HuH-7 (cell line): ENCODE measurements around the gene SDK2.
"Not testable (repeated sequence)": the region's sequence is repeated elsewhere in the genome, so short reads cannot be mapped to it uniquely, and the experiment has no call there.

ENCODE experiments used
- DNase-seq: peaks from one replicate; pipeline ENCODE4 v3.0.0; 2011; ENCODE audit warnings: low spot score

Gene SDK2

DNA sequence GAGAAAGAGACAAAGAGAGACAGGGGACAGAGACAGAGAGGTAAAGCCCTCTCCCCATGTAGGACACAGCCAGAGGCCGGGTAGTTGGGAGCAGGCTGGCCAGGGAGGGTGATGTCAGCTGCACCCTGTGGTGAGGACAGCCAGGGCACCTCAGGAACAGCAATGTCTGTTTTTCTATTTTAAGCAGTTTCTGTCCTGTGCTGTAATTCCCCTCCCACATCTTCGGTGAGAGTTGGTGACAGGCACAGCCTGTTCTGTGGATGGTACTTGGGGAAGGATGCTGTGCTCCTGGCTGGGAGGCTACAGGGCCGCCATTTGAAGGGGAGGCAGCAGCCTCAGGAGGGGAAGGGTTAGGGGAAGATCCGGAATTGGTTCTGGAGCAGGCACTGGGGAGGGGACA, 163.5 kb downstream of the SDK2 start:
- no peak for DNase-seq

DNA sequence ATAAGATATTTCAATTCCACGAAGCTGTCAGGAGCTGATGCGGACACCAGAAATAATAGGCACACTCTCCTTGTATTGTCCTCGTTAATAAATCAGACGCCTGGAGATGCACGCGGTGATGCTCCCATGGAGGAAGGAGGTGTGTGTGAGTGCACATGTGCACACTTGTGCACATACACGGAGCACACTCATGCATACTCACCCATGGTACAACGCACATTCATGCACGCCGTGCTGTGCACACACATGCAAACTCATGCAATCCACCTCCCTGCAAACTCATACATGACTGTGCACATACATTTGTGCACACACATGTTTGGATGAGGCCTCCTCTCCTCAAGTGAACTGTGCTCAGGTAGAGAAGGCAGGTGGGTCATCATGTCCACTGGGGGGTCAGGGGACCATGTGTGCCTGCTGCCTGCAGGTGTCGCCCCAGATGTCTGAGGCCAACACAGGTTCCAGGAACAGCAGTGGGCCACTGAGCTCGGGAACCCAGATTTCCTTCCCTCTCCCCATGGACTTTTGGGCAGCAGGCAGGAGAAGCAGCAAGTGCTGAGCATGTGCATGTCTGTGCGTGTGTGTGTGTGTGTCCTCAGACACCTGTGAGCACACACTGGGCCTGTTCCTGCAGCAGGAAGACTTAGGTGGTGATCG, 165.3 kb downstream of the SDK2 start:
- peak; percentile 56 for DNase-seq

DNA sequence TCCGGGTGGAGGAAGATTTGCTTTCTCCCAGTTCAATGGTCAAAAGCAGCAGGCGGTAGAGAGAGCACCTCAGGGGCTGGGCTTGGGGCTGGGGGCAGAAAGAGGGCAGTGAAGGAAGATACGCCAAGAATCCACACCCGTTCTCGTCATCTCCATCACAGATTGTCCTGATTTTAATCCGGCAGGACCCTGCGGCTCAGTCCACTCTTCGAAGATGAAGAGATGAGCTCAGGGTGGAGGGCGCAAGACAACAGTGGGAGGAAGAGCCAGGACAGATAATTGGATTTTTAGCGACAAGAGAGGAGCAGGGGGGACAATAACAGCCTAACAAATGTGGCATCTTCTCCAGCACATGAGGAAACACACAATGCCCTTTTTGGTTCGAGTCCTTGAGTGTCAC, 165.9 kb downstream of the SDK2 start:
- no peak for DNase-seq

DNA sequence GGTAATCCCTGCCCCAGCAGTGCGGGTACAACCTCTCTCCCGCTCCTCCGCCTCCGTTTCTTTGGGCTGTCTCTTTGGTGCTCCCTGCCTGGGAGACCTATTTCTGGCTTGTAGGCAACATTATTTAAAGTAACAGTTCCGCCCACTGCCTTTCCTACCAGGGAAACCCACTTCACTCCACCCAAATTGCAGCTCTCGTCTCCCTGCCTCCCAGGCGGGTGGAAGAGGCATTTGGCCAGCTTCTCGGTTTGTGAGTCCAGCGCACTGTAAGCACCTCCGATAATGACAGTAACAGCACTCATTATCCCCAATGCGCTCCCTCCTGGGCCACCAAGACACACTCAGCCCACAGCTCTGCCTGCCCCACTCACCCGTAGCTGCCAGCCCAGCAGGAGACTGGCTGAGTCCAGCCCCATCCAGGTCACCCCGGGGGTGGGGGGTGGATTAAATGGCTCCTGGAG, 167.3 kb downstream of the SDK2 start:
- no peak for DNase-seq

DNA sequence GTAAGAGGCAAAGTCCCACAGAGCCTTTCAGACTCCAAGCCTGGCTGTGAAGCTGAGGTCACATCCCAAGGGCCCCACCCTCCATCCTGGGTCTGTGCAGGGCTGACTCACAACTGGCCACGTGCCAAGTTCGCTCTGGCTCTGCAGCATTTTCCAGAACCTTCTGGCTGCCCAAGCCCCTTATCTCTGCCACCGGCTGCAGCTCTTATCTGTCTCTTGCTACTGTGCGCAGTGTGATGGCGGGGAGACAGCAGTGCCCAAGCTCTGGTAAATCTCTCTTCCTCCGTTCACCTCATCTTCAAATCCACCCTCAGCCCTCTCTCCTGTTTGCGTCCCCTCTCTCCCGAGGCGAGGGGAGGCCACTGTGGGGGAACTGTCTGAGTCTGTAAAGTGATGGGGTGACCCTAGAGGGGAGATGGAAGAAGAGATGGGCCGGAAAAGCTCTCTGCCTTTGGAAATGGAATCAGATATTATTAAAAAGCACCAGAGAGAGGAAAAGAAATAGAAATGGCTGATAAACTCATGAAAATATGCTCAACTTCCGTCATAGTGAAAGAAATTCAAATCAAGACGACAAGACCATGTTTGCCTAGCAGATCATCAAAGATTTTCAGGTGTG, 169.8 kb downstream of the SDK2 start:
- DNase-seq, result no peak

DNA sequence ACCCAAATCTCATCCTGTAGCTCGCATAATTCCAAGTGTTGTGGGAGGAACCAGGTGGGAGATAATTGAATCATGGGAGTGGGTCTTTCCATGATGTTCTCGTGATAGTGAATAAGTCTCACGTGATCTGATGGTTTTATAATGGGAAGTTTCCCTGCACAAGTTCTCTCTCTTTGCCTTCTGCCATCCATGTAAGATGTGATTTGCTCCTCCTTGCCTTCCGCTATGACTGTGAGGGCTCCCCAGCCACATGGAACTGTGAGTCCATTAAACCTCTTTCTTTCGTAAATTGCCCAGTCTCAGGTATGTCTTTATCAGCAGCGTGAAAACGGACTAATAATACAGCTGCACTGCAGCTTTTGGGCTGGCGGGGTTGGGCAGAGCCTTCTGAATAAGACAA, 171.5 kb downstream of the SDK2 start:
- not testable (repeated sequence) for DNase-seq

DNA sequence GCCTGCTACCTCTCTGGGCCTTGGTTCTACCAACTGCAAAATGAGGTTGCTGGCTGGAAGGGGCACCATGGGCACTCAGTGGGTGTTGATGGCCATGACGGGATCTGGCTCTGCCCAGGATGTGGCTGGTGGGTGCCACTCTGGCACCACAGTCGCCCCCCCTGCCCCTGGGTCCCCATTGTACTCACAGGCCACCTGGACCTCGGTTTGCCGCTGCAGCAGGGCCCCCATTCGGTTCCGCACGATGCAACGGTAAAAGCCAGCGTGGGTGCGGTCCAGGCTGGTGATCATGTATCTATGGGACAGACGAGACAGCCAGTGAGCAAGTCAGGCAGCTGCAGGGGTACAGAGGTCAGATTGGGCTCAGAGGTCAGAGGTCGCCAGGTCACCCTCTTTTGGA, 172.3 kb downstream of the SDK2 start:
- no peak for DNase-seq

DNA sequence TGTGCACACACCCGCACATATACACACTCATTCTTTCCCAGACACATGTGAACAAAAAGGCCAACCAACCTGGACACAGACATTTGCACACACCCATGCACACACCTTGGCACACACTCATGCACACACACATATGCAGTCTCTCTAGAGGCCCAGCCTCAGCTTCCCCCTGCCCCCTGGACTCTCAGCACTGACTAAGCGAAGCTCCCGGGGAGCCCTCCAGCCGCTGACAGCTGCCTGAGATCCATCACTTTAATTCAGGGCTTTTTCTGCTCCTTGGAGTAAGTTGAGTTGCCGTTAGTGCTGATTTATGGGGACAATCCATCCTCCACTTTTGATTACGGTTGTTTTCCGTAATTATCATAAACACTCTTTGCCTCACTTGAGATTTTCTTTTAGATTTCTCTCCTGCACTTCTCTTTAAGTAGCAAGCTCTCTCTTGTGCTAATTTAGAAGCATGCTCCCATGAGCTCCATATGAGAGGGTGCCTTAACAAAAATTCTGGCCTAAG, 173.9 kb downstream of the SDK2 start:
- no peak for DNase-seq

DNA sequence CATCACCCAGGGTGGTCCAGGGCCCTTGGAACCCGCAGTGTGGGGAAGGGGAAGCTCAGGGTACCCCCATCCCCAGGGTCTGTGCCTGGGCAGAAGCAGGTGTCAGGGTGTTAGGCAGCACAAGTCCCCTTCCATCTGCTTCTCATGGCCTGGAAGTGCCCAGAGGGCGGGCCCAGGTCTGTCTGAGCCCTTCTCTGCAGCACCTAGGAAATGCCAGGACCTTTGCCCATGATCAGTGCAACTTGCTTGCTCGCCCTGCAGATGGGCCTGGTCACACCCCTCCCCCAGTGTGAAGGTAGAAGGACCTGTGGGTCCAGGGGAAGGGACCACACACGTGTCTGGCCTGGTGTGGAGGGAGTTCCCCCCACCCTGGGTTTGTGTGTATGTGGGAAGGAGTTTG, 174.9 kb downstream of the SDK2 start:
- DNase-seq, result no peak

DNA sequence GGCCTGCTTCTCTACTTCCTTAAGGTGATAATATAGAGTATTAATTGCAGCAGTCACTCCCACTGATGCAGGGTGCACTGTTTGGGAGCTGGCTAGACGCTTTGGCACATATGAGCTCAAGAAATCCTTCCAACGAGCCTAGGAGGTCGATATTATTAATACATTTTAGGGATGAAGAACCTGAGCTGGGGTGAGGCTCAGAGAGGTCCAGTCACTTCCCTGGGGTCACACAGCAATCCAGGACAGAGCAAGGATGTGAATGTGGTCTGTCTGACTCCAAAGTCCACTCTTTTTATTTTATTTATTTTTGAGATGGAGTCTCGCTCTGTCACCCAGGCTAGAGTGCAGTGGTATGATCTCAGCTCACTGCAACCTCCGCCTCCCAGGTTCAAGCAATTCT, 176.0 kb downstream of the SDK2 start:
- no peak for DNase-seq

DNA sequence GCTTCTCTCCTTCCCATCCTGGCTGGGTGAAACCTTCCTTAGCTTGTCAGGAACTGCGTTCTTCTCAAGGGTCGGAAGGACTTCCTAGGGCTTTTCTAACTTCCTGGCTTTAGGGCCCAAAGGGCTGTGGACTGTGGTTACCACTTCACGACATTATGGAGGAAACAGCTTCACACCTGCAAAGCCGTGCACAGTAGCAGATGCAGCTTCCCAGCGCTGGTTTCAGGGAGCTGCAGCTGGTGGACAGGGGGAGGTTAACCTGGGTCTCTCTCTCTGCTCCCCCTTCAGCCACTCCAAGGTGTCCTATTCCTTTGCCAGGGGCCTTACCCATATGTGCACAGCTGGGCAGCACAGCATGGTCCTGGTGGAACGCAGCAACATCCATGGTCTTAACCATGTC, 176.6 kb downstream of the SDK2 start:
- DNase-seq, result no peak

DNA sequence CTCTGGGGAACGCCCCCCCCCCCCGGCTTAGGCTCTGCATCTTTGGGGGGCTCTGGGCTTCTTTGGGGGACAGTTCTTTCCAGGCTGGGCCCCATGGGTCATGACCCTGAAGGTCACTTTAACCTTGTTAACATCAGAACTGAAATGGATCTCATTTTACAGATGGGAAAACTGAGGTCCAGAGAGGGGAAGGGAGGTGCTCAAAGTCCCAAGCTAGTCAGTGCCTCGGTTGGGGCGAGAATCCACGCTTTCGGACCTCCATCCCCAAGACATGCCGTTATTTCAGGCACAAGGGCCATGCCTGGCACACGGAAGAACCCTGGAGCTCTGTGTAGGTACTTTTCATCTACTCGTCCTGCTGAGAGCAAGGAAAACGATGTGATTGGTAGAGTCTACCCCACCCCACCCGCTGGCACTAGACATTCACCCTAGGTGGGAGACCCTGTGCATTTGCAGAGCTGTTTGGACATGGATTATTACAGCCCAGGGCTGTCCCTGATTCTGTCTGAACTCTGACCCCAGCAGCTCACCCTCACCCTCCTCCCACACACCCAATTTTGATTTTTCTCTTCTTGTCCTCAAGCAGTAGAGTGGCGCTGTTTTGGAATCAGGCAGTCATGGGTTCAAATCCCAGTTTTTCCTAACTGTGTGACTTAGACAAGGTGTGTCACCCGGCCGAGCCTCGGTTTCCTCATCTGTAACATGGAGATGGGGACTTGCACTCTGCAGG, 177.4 kb downstream of the SDK2 start:
- no peak for DNase-seq

DNA sequence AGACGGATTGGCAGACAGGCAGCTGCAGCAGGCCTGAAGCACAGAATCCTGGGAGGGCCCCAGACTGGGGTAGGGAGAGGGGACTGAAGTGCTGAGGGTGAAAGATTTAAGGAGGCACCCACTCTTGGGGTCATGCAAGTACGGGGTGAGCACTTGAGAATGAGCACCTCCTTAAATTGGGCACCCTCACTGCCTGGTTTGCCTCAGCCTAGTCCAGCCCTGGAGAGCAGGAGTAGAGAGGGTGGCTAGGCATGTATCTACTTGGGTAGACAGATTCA, 178.4 kb downstream of the SDK2 start:
- DNase-seq, result no peak

DNA sequence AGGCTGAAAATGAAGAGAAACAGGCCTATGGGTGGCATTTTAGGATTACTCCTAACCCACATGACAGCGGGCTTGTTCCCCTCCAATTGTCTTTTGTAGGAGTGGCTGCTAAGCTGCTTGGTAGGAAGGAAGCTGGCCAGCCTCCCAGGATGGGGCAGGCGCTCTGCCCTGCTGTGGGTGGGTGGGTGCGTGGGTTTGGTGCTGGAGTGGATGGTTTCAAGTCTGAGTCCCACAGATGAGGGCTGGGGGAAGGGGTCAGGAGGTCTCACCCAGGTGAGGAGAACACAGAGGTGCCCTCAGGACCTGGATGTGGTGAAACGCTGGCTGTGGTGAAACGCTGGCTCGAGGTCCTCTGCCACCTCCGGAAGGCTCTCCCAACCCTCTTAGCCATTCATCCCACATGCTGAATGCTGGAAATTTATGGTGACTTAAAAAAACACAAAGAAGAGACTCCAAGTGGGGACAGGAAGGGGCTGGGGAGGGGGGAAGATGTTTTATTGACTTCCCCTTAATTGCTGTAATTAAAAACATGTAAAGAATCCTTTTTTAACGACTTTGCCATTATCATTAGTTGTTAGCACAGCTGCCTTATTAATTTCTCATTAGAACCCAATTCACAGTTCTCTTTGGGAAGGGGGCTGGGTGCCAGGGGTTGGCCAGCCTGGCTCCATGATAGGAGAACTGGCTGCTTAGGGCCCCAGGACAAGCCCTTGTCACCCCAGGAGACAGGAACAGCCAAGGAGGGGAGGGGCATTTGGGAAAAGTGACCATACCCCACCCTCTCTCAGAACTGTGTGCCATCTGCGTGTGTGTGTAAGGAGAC, 178.9 kb downstream of the SDK2 start:
- DNase-seq, result no peak

DNA sequence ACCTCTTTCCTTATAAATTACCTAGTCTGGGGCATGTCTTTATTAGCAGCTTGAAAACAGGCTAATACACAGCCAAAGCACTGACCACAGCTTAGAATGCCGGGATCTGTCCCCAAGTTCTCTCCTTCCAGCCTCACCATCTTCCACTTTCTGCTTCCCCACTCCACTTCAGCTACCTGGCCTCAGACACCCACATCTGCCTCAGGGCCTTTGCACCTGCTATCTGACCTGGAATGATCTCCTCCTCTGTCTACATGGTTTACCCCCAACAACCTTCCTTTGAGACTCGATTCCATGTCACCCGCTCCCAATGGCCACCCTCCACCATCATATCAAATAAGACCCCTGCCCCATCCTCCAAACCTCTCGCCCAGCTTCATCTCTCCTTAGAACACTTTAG, 179.8 kb downstream of the SDK2 start:
- DNase-seq, result no peak

DNA sequence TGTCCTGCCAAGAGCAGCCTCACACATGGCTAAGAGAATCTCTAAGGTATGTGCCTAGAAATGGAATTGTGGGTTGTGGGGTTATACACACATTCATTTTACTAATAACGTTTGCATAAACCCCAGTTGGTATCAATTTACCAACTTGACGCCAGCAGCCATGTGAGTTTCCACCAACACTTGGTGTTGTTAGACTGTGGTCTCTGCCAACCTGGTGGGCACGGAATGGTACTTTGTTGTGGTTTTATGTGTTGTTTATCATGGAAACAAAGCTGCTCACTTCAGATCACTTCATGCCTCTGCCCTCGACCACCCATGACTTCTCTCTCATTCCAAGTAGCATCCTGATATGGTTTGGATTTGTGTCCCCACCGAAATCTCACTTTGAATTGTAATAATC, 180.4 kb downstream of the SDK2 start:
- no peak for DNase-seq

DNA sequence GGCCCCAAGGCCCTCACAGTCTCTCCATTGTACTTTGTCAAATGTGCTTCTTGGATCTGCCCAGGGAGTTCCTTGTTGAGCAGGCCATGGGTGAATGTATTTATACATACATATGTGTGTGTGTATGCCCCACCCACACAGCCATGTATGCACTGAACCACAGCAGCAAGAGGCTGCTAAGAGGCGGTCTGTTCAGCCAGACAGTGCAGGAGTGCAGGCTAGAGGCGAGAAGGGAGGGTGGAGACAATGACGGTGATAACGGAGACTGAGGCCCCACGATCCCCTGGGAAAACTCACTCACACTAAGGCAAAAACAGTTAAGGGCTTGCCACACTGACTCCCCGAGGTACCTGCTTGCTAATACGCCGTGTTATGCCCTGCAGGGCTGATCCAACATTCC, 181.4 kb downstream of the SDK2 start:
- no peak for DNase-seq

DNA sequence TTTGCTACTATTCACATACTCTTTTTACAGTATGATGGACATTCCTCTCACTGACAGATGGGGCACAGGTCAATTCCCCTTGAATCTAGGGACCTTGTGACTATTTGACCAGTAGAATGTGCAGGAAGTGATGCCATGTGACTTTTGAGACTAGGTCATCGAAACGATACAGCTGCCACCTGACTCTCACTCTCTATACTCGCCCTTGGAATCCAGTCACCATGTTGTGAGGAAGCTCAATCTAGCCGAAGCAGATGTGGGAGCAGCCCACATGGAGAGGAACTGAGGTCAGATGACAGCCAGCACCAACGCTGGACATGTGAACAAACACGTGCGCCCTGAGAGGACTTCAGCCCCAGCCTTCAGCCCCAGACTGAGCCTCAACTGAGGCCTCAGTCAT, 184.3 kb downstream of the SDK2 start:
- no peak for DNase-seq

DNA sequence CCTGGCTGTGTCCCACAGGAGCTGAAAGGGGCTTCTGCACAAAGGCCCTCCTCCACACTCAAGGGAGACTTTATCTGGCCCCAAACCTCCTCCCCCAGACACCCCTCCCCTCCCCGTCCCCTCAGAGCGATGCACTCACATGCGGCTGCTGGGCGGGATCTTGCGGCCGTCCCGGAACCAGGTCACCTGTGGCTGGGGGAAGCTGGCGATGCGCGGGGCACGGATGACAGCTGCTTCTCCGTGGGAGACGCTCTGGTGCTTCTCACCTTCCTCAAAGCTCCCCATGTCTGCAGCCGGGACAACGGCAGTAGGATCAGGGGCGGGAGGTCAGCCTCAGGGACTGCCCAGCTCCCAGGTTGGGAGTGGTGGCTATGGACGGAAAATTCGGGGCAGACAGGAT, 188.5 kb downstream of the SDK2 start:
- DNase-seq, result no peak

DNA sequence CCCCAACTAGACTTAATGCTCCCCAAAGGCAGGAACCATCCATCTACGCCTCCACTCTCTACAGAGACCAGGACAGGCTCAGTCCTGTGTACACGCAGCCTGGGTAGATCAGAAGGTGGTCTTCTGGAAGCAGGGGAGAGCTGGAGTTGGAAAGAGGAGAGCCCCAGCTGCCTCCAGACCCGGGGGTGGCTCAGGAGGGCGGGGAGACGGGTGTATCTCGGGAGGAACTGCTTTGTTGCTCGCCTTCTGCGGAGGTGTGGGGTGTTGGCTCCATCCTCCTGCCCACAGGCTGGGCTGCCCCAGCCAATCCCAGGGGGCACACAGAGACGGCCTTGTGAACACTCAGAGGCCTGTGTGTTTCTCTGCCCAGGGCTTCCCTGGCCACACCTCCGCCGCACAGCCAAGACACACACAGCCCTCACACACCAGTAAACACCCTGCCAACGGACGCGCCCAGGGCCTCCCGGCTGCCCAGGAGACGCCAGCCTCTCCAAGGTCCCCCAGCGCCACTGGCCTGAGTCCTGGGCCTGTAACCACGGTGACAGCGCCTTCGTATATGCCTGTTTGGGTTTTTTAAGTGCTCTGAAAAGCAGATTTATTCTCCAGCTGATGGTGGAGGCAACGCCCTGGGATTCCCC, 189.1 kb downstream of the SDK2 start:
- no peak for DNase-seq

DNA sequence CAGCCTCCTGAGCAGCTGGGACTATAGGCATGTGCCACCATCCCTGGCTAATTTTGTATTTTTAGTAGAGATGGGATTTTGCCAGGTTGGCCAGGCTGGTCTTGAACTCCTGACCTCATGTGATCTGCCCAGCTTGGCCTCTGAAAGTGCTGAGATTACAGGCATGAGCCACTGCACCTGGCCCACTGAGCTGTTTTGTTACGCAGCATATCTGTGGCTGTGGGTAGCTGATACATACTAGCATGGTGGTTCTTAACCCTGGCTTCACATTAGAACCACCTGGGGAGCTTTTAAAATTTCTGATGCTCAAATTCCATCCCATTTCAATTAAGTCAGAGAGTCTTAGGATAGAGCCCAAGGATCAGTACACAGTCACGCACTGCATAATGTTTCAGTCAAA, 190.8 kb downstream of the SDK2 start:
- not testable (repeated sequence) for DNase-seq

DNA sequence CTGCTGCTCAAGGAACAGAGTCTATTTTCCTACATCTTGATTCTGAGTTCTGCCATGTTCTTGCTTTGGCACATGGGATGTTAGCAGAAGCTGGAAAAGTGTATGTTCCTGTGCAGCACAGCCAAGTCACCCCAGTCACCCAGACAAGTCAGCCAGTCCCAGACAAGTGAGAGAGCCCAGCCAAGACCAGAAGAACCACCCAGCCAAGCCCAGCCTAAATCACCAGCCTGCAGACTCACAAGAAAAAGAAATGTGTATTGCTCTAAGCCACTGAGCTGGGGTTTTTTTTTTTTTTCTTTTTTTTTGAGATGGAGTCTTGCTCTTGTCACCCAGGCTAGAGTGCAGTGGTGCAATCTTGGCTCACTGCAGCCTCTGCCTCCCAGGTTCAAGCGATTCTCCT, 191.2 kb downstream of the SDK2 start:
- no peak for DNase-seq
